Karpas-422 (cell line): ENCODE results near the gene IRF2. TPM values are rescaled to one million over a fixed set of nuclear protein-coding genes. Genes with fewer than 3 reads are reported as not detected.

ENCODE experiments used
- DNase-seq: peaks from one replicate; pipeline ENCODE4 v3.0.0-alpha.2; 2015
- H2AFZ ChIP-seq: fragments of 200-600 bp; sonication (generic); 2 replicates; pipeline ENCODE4 v1.6.1; 2014; ENCODE audit warnings: antibody characterized with exemption, low read length, mixed read lengths
- H3K27ac ChIP-seq: fragments of 200-600 bp; sonication (generic); 2 replicates; pipeline ENCODE4 v1.5.1; 2014; ENCODE audit warnings: mild to moderate bottlenecking, low read length, moderate library complexity
- H3K27me3 ChIP-seq: fragments of 200-600 bp; sonication (generic); 2 replicates; pipeline ENCODE4 v1.6.1; 2014; ENCODE audit warnings: low read length, mixed read lengths
- H3K36me3 ChIP-seq: fragments of 200-600 bp; sonication (generic); 2 replicates; pipeline ENCODE4 v1.6.1; 2014; ENCODE audit warnings: low read length, mixed read lengths; ENCODE audit not compliant: insufficient read depth
- H3K4me1 ChIP-seq: fragments of 200-600 bp; sonication (generic); 2 replicates; pipeline ENCODE4 v1.6.1; 2014; ENCODE audit warnings: mild to moderate bottlenecking, low read length, mixed read lengths
- H3K4me2 ChIP-seq: fragments of 200-600 bp; sonication (generic); 2 replicates; pipeline ENCODE4 v1.6.1; 2014; ENCODE audit warnings: low read length, low read depth, mild to moderate bottlenecking; ENCODE audit not compliant: poor library complexity, severe bottlenecking
- H3K4me3 ChIP-seq: fragments of 200-600 bp; sonication (generic); 2 replicates; pipeline ENCODE4 v1.5.1; 2014; ENCODE audit warnings: mild to moderate bottlenecking, antibody characterized with exemption, low read length, mixed read lengths
- H3K79me2 ChIP-seq: fragments of 200-600 bp; sonication (generic); 2 replicates; pipeline ENCODE4 v1.6.1; 2014; ENCODE audit warnings: mild to moderate bottlenecking, low read length, mixed read lengths
- H3K9ac ChIP-seq: fragments of 200-600 bp; sonication (generic); 2 replicates; pipeline ENCODE4 v1.6.0; 2014; ENCODE audit warnings: low read length
- H3K9me2 ChIP-seq: fragments of 200-600 bp; sonication (generic), shearing (Covaris generic); replicated peaks from 2 replicates; pipeline ENCODE4 v1.6.0; 2014; ENCODE audit warnings: mild to moderate bottlenecking, low read length, moderate library complexity; ENCODE audit not compliant: insufficient read depth
- H3K9me3 ChIP-seq: fragments of 300-700, 200-600 bp; sonication (generic); 2 replicates; pipeline ENCODE4 v1.6.1; 2014; ENCODE audit warnings: low read length, mixed read lengths
- H4K20me1 ChIP-seq: fragments of 200-600 bp; sonication (generic); 2 replicates; pipeline ENCODE4 v1.6.1; 2014; ENCODE audit warnings: mild to moderate bottlenecking, antibody characterized with exemption, low read length, low read depth; ENCODE audit not compliant: insufficient read depth
- total RNA-seq: library from RNA; depleted of rRNA; stranded (reverse); fragments of >200 nt; shearing (Covaris generic); gene quantifications from 2 replicates; pipeline ENCODE4 v1.2.3, GENCODE V29; 2014; ENCODE audit warnings: low replicate concordance

The IRF2 gene
- total RNA-seq, 1 experiment from 2014 or later: 35.5 TPM

DNA sequence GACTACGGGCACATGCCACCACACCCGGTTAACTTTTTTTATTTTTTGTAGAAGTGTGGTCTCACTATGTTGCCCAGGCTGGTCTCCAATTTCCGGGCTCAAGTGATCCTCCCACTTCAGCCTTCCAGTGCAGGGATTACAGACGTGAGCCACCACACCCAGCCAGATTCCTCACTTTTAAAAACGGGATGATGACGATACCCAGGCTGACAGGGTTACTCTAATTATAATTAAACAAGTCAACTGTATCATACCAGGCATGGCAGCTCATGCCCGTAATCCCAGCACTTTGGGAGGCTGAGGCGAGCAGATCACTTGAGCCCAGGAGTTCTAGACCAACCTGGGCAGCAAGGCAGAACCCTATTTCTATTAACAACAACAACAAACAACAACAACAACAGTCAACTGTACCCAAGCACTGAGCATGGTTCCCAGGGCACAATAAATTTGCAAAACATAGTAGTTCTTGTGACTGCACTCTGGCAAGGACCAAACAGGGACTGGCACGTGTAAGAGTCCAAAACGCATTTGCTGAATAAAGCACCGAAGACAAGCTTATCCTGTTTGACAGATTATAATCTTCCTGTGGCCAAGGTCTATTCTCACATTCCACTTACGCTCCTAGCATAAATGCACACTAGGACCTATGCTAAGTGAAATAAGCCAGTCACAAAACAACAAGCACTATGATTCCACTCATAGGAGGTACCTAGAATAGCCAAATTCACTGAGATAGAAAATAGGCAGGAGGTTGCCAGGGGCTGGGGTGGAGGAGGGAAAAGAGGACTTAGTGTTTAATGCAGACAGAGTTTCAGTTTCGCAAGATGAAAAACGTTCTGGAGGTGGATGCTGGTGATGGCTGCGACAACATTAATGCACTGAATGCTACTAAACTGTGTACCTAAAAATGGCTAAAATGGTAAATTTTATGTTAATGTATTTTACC, 77.5 kb downstream of the IRF2 start:
- no peaks in the 10 kb centered on the region for H3K9me3 ChIP-seq
- no peaks in the 10 kb centered on the region for H4K20me1 ChIP-seq
- no peaks in the 10 kb centered on the region; the same call in 1 of the 2 replicates for H3K36me3 ChIP-seq
- no peaks in the 10 kb centered on the region for H3K9me2 ChIP-seq
- peak overlapping the region; percentile 67 for H3K9ac ChIP-seq
- peak overlapping the region; percentile 71 for H3K4me2 ChIP-seq
- H3K27ac ChIP-seq: peak overlapping the region; percentile 99
- H2AFZ ChIP-seq: no peak overlapping the region
- H3K79me2 ChIP-seq: no peaks in the 10 kb centered on the region
- peak overlapping the region; percentile 32; the same call in 1 of the 2 replicates for H3K4me3 ChIP-seq
- DNase-seq: no peak
- no peaks in the 10 kb centered on the region for H3K27me3 ChIP-seq
- H3K4me1 ChIP-seq: peaks cover 53% of the 10 kb centered on the region

DNA sequence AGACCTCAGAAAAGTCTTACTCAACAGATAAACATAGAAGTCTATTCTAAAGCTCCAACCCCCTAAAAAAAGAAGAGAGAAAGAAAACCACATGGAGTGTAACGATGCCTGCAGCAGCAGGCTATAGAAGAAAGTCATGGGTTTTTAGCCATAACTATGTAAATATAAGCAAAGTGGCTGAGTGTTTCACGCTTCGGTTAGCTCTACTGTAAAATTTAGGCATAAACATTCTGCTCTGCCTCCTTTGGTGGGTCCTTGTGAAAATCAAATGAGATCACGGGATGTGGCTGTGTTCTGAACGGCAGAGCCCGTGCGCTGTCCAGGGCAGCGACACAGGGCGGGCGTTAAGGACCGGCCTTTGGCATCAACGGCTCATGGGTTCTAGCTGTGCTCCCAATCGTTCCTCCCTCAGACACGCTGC, 78.4 kb downstream of the IRF2 start:
- H3K27me3 ChIP-seq: no peaks in the 10 kb centered on the region
- no peaks in the 10 kb centered on the region for H3K9me3 ChIP-seq
- H3K9me2 ChIP-seq: no peaks in the 10 kb centered on the region
- H3K36me3 ChIP-seq: peaks cover 7% of the 10 kb centered on the region; the same call in 1 of the 2 replicates
- no peaks in the 10 kb centered on the region for H4K20me1 ChIP-seq
- peaks cover 62% of the 10 kb centered on the region for H3K4me1 ChIP-seq
- peak overlapping the region; percentile 71 for H3K4me2 ChIP-seq
- peak overlapping the region; percentile 42 for H3K4me3 ChIP-seq
- peak overlapping the region; percentile 99 for H3K27ac ChIP-seq
- peak overlapping the region; percentile 67 for H3K9ac ChIP-seq
- DNase-seq: peak; percentile 88
- no peak overlapping the region for H2AFZ ChIP-seq
- H3K79me2 ChIP-seq: no peaks in the 10 kb centered on the region

DNA sequence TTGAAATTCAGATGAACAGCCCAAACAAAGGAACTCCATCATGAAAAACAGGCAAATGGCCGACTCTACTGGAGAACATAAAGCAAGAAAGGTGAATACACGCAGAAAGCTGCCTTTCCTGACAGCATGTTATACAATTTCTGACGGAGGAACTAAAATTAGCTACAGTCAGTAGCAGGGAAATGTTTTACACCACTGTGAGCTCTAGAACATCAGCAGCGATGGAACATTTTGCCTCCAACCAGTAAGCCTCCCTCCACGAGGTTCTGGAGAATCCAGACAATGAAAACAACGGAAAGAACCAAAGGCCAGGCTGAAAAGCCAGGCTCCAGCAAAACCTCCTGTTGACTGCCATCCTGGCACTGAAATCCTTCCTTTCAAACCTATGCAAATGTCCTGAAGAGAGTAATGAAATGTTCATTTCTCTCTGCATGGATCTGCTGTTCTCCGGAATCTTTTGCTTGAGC, 78.9 kb downstream of the IRF2 start:
- peak overlapping the region; percentile 99 for H3K27ac ChIP-seq

DNA sequence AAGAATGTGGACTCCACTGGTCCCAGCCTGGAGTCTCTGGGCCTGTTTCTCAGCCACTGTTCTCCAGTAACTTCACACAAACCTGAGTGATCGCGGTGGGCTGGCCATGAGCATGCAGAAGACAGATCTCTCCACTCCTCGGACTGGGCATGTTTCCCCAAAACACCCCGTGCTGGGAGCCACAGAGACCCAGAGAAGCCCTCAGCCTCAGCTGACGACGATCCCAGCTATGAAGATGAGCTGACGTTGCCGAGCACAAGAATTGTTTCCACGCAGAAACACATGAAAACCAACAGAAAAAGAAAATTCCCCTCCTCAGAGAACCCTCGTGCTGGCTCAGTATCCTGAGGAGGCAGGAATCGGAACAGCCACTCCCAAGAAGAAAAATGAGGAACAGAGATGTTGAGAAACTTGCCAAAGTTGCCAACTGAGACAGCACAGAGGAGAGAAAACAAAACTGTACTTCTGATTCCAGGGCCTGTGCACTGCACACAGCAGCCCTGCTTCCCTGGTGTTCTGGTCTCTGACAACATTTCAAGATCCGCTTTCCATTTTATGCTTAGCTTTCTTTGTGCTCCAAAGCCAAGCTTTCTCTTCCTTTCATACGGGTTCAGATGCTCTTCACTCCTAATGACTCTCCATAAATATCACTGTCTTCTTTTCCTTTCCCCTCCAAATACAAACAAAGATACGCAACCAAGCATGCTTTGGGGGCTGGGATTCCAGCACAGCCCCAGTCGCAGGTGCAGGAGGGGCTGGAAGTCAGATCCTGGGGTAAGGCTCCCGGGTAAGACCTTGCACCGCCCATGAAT, 81.4 kb downstream of the IRF2 start:
- Histone ChIP-seq H2AFZ (no peak overlapping the region), H3K4me2 (no peak overlapping the region), H3K9ac (peak overlapping the region; percentile 39), H3K36me3 (peaks cover 8% of the 10 kb centered on the region; the same call in 1 of the 2 replicates), H3K4me1 (peaks cover 72% of the 10 kb centered on the region), H3K27ac (peak overlapping the region; percentile 99), H3K4me3 (no peak overlapping the region), H4K20me1 (no peaks in the 10 kb centered on the region), H3K9me2 (no peaks in the 10 kb centered on the region), H3K9me3 (no peaks in the 10 kb centered on the region), H3K27me3 (no peaks in the 10 kb centered on the region), H3K79me2 (no peaks in the 10 kb centered on the region)
- no peak for DNase-seq

More for the DNA sequence above, 78.9 kb downstream of the IRF2 start:
- no peaks in the 10 kb centered on the region for H4K20me1 ChIP-seq
- H3K9me3 ChIP-seq: no peaks in the 10 kb centered on the region
- no peaks in the 10 kb centered on the region for H3K27me3 ChIP-seq
- no peaks in the 10 kb centered on the region for H3K79me2 ChIP-seq
- peak overlapping the region; percentile 71 for H3K4me2 ChIP-seq
- H3K4me1 ChIP-seq: peaks cover 62% of the 10 kb centered on the region
- peaks cover 8% of the 10 kb centered on the region; the same call in 1 of the 2 replicates for H3K36me3 ChIP-seq
- H2AFZ ChIP-seq: no peak overlapping the region
- peak overlapping the region; percentile 42 for H3K4me3 ChIP-seq
- H3K9me2 ChIP-seq: no peaks in the 10 kb centered on the region
- H3K9ac ChIP-seq: peak overlapping the region; percentile 67
- peak; percentile 73 for DNase-seq

DNA sequence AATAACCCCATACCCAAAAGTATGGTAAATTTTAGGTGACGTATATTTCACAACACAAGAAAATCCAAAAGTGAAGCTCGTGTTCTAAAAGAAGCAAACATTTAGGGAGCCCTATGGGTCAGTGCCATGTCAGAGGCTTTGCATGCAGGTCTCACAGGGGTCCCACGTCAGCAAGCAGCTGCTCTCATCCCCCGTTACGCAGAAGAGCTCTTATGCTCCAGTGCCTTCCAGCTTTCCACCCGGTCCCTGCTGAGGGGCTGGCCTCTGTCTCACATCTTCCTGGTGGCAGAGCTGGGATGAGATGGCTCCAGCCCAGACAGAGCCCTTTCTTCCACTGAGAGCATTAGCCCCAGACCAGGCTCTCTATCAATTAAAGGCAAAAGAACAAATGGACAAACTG, 82.0 kb downstream of the IRF2 start:
- Histone ChIP-seq H3K4me2 (peak overlapping the region; percentile 26), H3K27ac (peak overlapping the region; percentile 99)

DNA sequence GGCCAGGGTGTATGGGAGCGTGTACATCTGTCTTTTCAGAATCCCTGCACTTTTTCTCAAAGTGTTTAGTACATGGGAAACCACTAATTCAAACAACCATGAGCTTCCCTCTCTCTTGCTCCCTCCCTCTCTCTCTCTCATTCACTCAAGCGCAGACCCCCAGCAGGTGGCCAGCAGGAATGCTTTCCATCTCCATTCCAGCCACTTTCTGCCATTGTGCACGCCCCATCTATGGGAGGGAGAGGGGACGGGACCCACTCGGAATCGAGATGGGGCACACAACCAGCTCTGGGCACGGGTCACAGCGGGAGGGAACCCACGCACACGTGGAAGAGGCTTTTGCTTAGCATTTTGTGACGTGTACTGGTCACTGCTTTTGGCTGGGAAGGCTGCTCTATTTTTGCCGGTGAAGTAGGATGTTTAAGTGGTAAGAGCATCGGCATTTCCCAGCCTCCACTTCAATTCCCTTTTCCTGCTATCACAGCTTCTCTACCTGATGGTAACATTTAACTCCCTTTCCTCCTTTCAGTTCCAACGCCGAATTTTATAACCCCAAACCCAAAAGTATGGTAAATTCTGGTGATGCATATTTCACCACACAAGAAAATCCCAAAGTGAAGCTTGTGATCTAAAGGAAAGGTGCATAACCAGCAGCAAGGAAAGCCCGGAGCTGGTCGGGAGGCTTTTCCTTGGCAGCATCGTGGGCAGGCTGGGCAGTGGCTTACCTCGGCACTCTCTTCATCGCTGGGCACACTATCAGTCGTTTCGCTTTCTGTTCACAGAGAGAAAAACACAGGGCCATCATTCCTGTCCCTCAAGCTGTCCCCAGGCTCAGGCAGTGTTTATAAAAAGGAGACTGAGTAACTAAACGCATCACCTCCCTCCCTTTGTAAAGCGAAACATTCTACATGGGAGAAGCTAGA, 84.1 kb downstream of the IRF2 start:
- Histone ChIP-seq H3K4me3 (no peak overlapping the region), H2AFZ (no peak overlapping the region), H3K36me3 (peaks cover 8% of the 10 kb centered on the region; the same call in 1 of the 2 replicates), H3K9me3 (no peaks in the 10 kb centered on the region), H3K9me2 (no peaks in the 10 kb centered on the region), H3K4me1 (peaks cover 72% of the 10 kb centered on the region), H4K20me1 (no peaks in the 10 kb centered on the region), H3K27me3 (no peaks in the 10 kb centered on the region), H3K27ac (peak overlapping the region; percentile 99), H3K79me2 (no peaks in the 10 kb centered on the region), H3K9ac (no peak overlapping the region), H3K4me2 (no peak overlapping the region)
- no peak for DNase-seq

More for the DNA sequence above, 82.0 kb downstream of the IRF2 start:
- Histone ChIP-seq H3K9ac (peak overlapping the region; percentile 39), H2AFZ (no peak overlapping the region), H3K9me2 (no peaks in the 10 kb centered on the region), H4K20me1 (no peaks in the 10 kb centered on the region), H3K79me2 (no peaks in the 10 kb centered on the region), H3K27me3 (no peaks in the 10 kb centered on the region), H3K9me3 (no peaks in the 10 kb centered on the region), H3K4me1 (peaks cover 72% of the 10 kb centered on the region), H3K36me3 (peaks cover 8% of the 10 kb centered on the region; the same call in 1 of the 2 replicates), H3K4me3 (no peak overlapping the region)
- peak; percentile 58 for DNase-seq

DNA sequence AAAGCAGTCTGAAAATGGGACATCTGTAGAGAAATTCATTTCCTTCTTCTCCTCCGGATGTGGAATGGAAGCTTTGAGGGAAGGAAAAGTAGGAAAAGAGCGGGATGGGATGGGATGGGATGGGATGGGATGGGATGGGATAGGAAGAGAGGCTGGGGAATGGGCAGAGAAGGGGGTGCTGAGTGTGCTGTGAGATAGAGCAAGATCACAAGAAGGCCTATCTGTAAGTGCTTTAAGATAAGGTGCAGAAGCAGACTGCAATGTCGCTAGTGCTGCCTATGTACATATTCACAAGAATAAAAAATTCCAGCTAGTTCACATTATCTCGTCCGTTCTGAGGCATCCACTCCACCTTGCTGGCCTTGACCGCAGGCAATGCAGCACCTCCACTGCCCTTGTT, 86.2 kb downstream of the IRF2 start:
- peak; percentile 44 for DNase-seq
- Histone ChIP-seq H2AFZ (no peak overlapping the region), H3K36me3 (peaks cover 8% of the 10 kb centered on the region; the same call in 1 of the 2 replicates), H3K4me1 (peaks cover 79% of the 10 kb centered on the region), H3K9me3 (no peaks in the 10 kb centered on the region), H3K9ac (peak overlapping the region; percentile 59), H3K27ac (peak overlapping the region; percentile 99), H4K20me1 (no peaks in the 10 kb centered on the region), H3K79me2 (no peaks in the 10 kb centered on the region), H3K4me2 (peak overlapping the region; percentile 81), H3K4me3 (peak overlapping the region; percentile 32; the same call in 1 of the 2 replicates), H3K9me2 (no peaks in the 10 kb centered on the region), H3K27me3 (no peaks in the 10 kb centered on the region)
